TTC549 (cell line): ENCODE measurements around the gene CPSF7.
"Not testable (repeated sequence)": the region's sequence is repeated elsewhere in the genome, so short reads cannot be mapped to it uniquely, and the experiment has no call there.

Experiments
- FAIRE-seq: peaks from 2 replicates; lab custom pipeline; 2012; peaks lifted over from hg19 to GRCh38; lab: Jason Lieb, UNC

The CPSF7 gene

GRCh38 chr11:61429691-61430582 is at the start of gene CPSF7, which contains the start of gene SDHAF2:
Gene CPSF7, minus strand, starts transcription at chr11:61429975. Its CDS starts 740 bp downstream, at chr11:61429235.
Gene SDHAF2, plus strand, starts transcription at chr11:61430124. Its CDS starts 23 bp downstream, at chr11:61430147.
- FAIRE-seq = no peak

DNA sequence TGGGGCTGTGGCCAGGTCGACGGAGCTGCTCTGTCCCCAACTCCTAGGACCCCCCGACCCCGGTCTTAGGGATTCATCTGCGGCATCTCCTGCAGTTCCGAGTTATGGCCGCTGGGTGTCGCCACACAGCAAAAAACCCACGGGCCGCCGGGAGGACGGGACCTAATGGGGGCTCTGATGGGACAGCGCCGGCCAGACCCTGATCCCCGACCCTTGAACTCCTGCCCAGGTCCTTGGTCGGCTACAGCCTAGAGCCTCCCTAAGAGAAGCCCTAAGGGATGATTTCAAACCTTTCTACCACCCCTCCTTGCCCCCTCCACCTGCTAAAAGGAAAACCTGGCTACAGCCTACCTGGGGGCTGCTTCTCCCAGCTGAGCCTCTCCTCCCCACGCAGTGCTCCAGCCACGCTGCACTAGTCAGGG is 48.0 kb upstream of the CPSF7 start:
- no peak for FAIRE-seq

GRCh38 chr11:61477126-61477525 is 47.4 kb upstream of the CPSF7 start:
- no peak for FAIRE-seq

GRCh38 chr11:61476371-61476770 is 46.6 kb upstream of the CPSF7 start:
- no peak for FAIRE-seq

DNA sequence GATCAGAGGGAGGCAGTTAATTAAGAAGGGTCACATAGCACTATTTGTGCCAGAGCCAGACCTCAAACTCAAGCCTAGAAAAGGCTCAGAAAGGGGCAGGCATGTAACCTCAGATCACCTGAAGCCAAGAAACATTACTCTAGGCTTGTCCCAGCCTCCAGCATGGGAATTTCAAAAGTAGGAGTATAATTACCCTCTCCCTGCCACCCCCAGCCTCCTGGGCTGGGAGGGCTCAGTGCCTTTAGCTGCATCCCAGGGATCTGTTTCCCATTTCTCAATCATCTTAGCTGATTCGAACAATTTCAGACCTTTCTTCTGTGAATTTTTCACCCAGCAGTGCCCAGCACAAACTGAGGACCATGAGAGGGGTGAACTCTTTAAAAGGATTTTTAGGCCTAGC is 45.7 kb upstream of the CPSF7 start:
- FAIRE-seq = no peak

- FAIRE-seq = no peak
These were observed 44.4 kb upstream of the CPSF7 start for GRCh38 chr11:61474013-61474643.

- no peak for FAIRE-seq
These were observed 43.7 kb upstream of the CPSF7 start for GRCh38 chr11:61473370-61474012.

- no peak for FAIRE-seq
These were observed 43.1 kb upstream of the CPSF7 start for GRCh38 chr11:61472868-61473267.

- no peak for FAIRE-seq
These were observed 42.5 kb upstream of the CPSF7 start for GRCh38 chr11:61472282-61472681.

DNA sequence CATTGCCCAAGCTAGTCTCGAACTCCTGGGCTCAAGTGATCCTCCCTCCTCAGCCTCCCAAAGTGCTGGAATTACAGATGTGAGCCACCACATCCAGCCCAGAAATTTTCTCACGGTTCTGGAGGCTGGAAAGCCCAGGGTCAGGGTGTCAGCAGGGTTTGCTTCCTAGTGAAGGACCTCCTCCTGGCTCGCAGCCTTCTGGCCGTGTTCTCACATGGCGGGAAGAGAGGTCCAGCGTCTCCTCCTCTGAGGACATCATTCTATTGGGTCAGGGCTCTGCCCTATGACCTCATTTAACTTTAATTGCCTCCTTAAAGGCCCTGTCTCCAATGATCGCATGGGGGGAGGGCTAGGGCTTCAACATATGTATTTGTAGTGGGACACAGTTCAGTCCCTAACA is 38.2 kb upstream of the CPSF7 start:
- no peak for FAIRE-seq

DNA sequence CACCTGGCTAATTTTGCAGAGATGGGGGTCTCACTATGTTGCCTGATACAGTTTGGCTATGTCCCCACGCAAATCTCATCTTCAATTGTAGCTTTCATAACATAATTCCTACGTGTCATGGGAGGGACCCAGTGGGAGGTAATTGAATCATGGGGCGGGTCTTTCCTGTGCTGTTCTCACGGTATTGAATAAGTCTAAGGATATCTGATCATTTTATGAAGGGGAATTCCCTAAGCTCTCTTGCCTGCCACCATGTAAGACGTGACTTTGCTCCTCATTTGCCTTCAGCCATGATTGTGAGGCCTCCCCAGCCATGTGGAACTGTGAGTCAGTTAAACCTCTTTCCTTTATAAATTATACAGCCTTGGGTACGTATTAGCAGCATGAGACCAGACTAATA is 37.8 kb upstream of the CPSF7 start:
- not testable (repeated sequence) for FAIRE-seq

DNA sequence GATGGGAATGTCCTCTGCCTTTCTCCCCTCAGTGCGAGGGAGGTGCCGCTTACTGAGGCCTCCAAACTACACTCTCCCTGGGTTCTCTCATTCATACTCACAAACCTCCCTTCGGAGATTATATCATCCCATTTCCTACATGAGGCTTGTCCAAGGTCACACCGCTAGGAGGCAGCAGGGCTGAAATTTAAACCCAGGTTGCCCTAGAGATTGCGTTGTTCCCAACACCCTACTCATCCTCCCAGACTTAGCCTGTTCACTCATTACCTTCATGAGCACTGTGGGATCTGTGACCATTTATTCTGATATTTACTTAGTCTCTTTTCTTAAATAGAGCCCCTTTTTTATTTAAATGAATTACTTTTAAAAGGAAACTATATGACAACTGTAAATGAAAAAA is 31.2 kb upstream of the CPSF7 start:
- no peak for FAIRE-seq

GRCh38 chr11:61460474-61460881 is 30.7 kb upstream of the CPSF7 start:
- no peak for FAIRE-seq

DNA sequence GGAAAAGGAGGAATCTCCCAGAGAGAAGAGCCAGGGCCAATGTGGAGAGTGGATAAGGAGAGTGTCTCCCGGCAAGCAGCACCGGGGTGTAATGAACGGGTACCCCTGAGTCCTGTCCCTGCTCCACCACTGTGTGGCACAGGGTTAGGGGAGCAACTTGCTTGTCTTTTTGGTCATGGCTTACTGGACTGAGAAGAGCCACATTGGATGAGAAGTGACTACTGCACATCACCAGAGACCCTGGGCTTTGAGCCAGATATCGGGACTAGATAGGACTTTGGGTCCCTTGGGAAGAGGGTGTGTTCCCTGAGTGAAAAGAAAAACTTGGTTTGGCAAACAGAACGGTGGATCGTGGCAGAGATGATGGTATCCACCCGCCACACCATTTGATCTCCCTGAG is 24.7 kb upstream of the CPSF7 start:
- FAIRE-seq = no peak

- no peak for FAIRE-seq
These were observed 23.9 kb upstream of the CPSF7 start for GRCh38 chr11:61453695-61454094.

- no peak for FAIRE-seq
These were observed 23.1 kb upstream of the CPSF7 start for GRCh38 chr11:61452825-61453224.

GRCh38 chr11:61448552-61448927 is 18.8 kb upstream of the CPSF7 start:
- no peak for FAIRE-seq

GRCh38 chr11:61447601-61448551 is 18.1 kb upstream of the CPSF7 start:
- no peak for FAIRE-seq

- no peak for FAIRE-seq
These were observed 16.5 kb upstream of the CPSF7 start for GRCh38 chr11:61446211-61446651.

- no peak for FAIRE-seq
These were observed 15.7 kb upstream of the CPSF7 start for GRCh38 chr11:61445516-61445915.

DNA sequence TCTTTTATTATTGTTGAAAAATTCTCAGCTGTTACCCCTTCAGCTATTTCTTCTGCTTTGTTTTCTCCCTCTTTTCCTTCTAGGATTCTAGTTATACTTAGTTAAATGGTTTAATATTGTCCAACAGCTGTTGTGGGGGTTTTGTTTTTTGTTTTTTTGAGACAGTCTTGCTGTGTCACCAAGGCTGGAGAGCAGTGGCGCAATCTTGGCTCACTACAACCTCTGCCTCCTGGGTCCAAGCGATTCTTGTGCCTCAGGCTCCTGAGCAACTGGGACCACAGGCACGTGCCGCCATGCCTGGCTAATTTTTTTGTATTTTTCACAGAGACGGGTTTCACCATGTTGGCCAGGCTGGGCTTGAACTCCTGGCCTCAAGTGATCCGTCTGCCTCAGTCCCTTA is 12.8 kb upstream of the CPSF7 start:
- FAIRE-seq = no peak

DNA sequence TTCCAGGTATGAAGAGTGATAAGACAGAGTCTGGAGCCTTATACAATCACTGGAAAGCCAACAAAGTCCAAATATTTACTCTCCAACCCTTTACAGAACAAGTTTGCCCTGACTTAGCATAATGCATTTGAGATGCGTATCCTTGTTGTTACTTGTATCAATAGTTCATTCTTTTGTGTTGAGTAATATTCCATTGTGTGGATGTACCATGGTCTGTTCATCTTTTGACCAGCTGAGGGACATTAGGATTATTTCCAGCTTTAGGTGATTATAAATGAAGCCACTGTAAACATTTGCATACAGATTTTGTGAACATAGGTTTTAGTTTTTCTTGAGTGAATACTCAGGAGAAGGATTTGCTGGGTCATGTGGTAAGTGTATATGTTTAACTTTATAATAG is 9.8 kb upstream of the CPSF7 start:
- no peak for FAIRE-seq
